ENCODE data around the gene RNU6-1. TPM values are rescaled to one million over a fixed set of nuclear protein-coding genes. Genes with fewer than 3 reads are reported as not detected.

Gene RNU6-1
- polyA plus RNA-seq, 1 of the 3 experiments (the other 2 are of a cell fraction) = not detected

- no peak overlapping the region for H3K27ac ChIP-seq (ENCODE audit: low read depth in 2 of 2, low read length in 1 of 2)
- H3K36me3 ChIP-seq (replicated peaks in 1 of 2; ENCODE audit: control insufficient read depth in 1 of 2, insufficient read depth in 2 of 2, low read length in 1 of 2) = no peaks in the 10 kb centered on the region
- H3K4me1 ChIP-seq (ENCODE audit: control insufficient read depth in 1 of 2, insufficient read depth in 2 of 2, low read depth in 1 of 2, low read length in 1 of 2) = no peaks in the 10 kb centered on the region
- no peak overlapping the region for H3K4me2 ChIP-seq
- H3F3A ChIP-seq (replicated peaks; ENCODE audit: insufficient read depth) = no peaks in the 10 kb centered on the region
- no peak overlapping the region for H3K9ac ChIP-seq
- CTCF ChIA-PET = interaction anchor here (1.0 to 1.2 kb wide), 2 partner anchors 8 to 17 kb away, joined by 3 to 5 read pairs; no protein-coding TSS in a partner anchor
- no peaks in the 10 kb centered on the region for H3K9me2 ChIP-seq
- POLR2A ChIA-PET = no interaction called here
- no peaks in the 10 kb centered on the region for H3K79me2 ChIP-seq (ENCODE audit: insufficient read depth)
- H3K27me3 ChIP-seq (ENCODE audit: insufficient read depth) = no peaks in the 10 kb centered on the region
- DNase-seq = peak; percentile 9
- TF ChIP-seq FOXM1 (IDR thresholded peaks at IDR 0.05; ENCODE audit: low read depth) = no peak
- no peak for TF ChIP-seq EZH2phosphoT487 (IDR thresholded peaks at IDR 0.05; ENCODE audit: borderline replicate concordance, low read depth)
- TF ChIP-seq TCF12 (IDR thresholded peaks at IDR 0.05) = no peak
- TF ChIP-seq CHD2 (IDR thresholded peaks at IDR 0.05; ENCODE audit: low read length, partially characterized antibody) = no peak
- no peak for TF ChIP-seq TEAD4 (IDR thresholded peaks at IDR 0.05; ENCODE audit: borderline replicate concordance, insufficient read depth)
- TF ChIP-seq NRF1 (IDR thresholded peaks at IDR 0.05; ENCODE audit: low read depth, low read length) = no peak
- TF ChIP-seq FOSL2 (IDR thresholded peaks at IDR 0.05; ENCODE audit: borderline replicate concordance, low read depth) = no peak
- no peak for TF ChIP-seq POLR2AphosphoS5 (IDR thresholded peaks at IDR 0.05; ENCODE audit: low read depth, low read length)
- TF ChIP-seq MAX (IDR thresholded peaks at IDR 0.05; ENCODE audit: low read depth) = no peak
- no peak for TF ChIP-seq REST (IDR thresholded peaks at IDR 0.05; ENCODE audit: low read depth, low read length)
- TF ChIP-seq PBX3 (IDR thresholded peaks at IDR 0.05) = no peak
- TF ChIP-seq MXI1 (IDR thresholded peaks at IDR 0.05; ENCODE audit: low read depth, low read length) = no peak
- no peak for TF ChIP-seq RAD21 (IDR thresholded peaks at IDR 0.05; ENCODE audit: low read length)
- TF ChIP-seq RXRA (IDR thresholded peaks at IDR 0.05; ENCODE audit: borderline replicate concordance, low read depth) = no peak
- TF ChIP-seq NFIC (IDR thresholded peaks at IDR 0.05; ENCODE audit: borderline replicate concordance) = no peak
- TF ChIP-seq CTCF (IDR thresholded peaks at IDR 0.05) = no peak
- TF ChIP-seq TAF1 (IDR thresholded peaks at IDR 0.05; ENCODE audit: borderline replicate concordance, low read depth, low read length) = no peak
- TF ChIP-seq ZBTB33 (IDR thresholded peaks at IDR 0.05; ENCODE audit: borderline replicate concordance, low read depth) = no peak
- no peak for TF ChIP-seq MEF2A (IDR thresholded peaks at IDR 0.05; ENCODE audit: borderline replicate concordance, low read depth)
- no peak for TF ChIP-seq SIN3A (IDR thresholded peaks at IDR 0.05; ENCODE audit: borderline replicate concordance, low read depth, low read length)
- 84% methylated on average over 5 of the region's 5 CpGs for WGBS (ENCODE audit: low lambda C conversion rate)
- H3K4me3 ChIP-seq (ENCODE audit: low read depth in 2 of 2, low read length in 1 of 2) = no peak overlapping the region
- H4K20me1 ChIP-seq (ENCODE audit: insufficient read depth) = no peaks in the 10 kb centered on the region
- H3K9me3 ChIP-seq = no peaks in the 10 kb centered on the region
- no peak overlapping the region for H2AFZ ChIP-seq (ENCODE audit: low read depth)
Measured at GRCh38 chr15:67815036-67815592, 24.7 kb downstream of the RNU6-1 start.

All from SK-N-SH (cell line).